Aorta (tissue), 5 donors: ENCODE results near the gene AGBL4. TPM values are rescaled to one million over a fixed set of nuclear protein-coding genes. Genes with fewer than 3 reads are reported as not detected.

ENCODE experiments used
- ATAC-seq: fragments of 200-7000 bp; cut with Tn5 transposase; one replicate; pipeline ENCODE4 v1.9.1; 2022; ENCODE audit warnings: moderate library complexity; ENCODE audit not compliant: low FRiP score
- DNase-seq, 2 donors: peaks; one replicate each; pipeline ENCODE4 v3.0.0-alpha.2; 2020
- H3K27ac ChIP-seq, 2 donors: one replicate each; pipeline ENCODE4 v1.5.1; 2013; ENCODE audit warnings: low read length in 2 of 2, mild to moderate bottlenecking in 2 of 2, moderate library complexity in 2 of 2, control low read depth in 1 of 2, inconsistent platforms in 1 of 2, low read depth in 1 of 2
- H3K27me3 ChIP-seq, 2 donors: one replicate each; pipeline ENCODE4 v1.6.1; 2013; ENCODE audit warnings: control low read depth in 1 of 2, low read length in 1 of 2, mild to moderate bottlenecking in 1 of 2, moderate library complexity in 1 of 2; ENCODE audit not compliant: insufficient read depth in 2 of 2, control insufficient read depth in 1 of 2
- H3K36me3 ChIP-seq, 2 donors: one replicate each; pipeline ENCODE4 v1.6.1; 2013; ENCODE audit warnings: control low read depth in 1 of 2, low read length in 1 of 2, mild to moderate bottlenecking in 1 of 2; ENCODE audit not compliant: insufficient read depth in 2 of 2, control insufficient read depth in 1 of 2
- H3K4me1 ChIP-seq, 2 donors: one replicate each; pipeline ENCODE4 v1.6.1; 2013; ENCODE audit warnings: low read length in 2 of 2, control low read depth in 1 of 2, mild to moderate bottlenecking in 1 of 2, moderate library complexity in 1 of 2; ENCODE audit not compliant: insufficient read depth in 2 of 2, control insufficient read depth in 1 of 2
- H3K4me3 ChIP-seq, 2 donors: one replicate each; pipeline ENCODE4 v1.5.1; 2013; ENCODE audit warnings: low read length in 2 of 2, control low read depth in 1 of 2, mild to moderate bottlenecking in 1 of 2
- H3K9me3 ChIP-seq: one replicate; pipeline ENCODE4 v1.6.1; 2013; ENCODE audit warnings: mild to moderate bottlenecking, low read length; ENCODE audit not compliant: control insufficient read depth
- WGBS, 2 donors: extraction: QIAGEN DNeasy Blood & Tissue Kit; methylation state at CpG; one replicate each; pipeline ENCODE4 v1.1.7; 2013; 5-methylcytosine and 5-hydroxymethylcytosine counted together
- intact Hi-C, 2 donors: fragments of 100-400 bp; cut with DNase I; formaldehyde crosslinking; loops; one replicate each; pipeline versions ENCODE4 v1.14.2 to v1.15.0; 2022
- polyA plus RNA-seq, 2 donors: library from polyadenylated mRNA; stranded (reverse); fragments of 200-250 nt; gene quantifications; one replicate each; pipeline ENCODE4 v1.2.3, GENCODE V29; 2013
- total RNA-seq, 2 donors: library from RNA; stranded (reverse); fragmentation: NEBNext Ultra II Directional; extraction: Animal tissue kit (Norgen Biotek cat#: 25700); gene quantifications; one replicate each; pipeline ENCODE4 v1.2.1, GENCODE V29; 2021
- donor health status: healthy with polysubstance abuse.
- donor health status: Bipolar disorder and iron deficiency.
- donor health status: DM: no; HTN: no; CAD: no.
- donor health status: DM: no; HTN: no; CAD: no.
- donor health status: DM: yes; HTN: yes; CAD: no.

Gene AGBL4
- total and polyA plus RNA-seq, 4 donors, result 0.18 TPM; not detected in 3

DNA sequence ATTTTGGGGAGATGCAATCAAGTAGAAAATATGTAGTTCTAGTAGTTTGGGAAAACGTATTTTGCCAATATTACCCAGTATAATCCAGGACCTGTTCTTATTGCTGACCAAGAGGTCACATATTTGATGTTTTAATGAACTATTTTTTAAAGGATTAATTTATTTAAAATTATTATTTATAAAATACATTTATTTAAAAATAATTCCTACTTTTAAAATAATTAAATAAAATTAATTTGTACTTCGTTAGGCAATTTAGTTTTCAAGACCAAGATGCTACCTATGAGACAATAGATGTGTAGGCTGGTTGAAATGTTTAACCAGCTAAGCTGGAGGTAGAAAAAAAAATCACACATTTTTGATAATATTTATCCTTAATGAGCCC lies 1106.7 kb downstream of the AGBL4 start:
- Histone ChIP-seq H3K27ac (no peak overlapping the region), H3K4me3 (no peak overlapping the region), H3K27me3 (no peaks in the 10 kb centered on the region), H3K36me3 (no peaks in the 10 kb centered on the region), H3K9me3 (no peaks in the 10 kb centered on the region), H3K4me1 (no peaks in the 10 kb centered on the region)
- DNase-seq (no peak), ATAC-seq (no peak)
- 93 to 96% methylated on average over 2 of the region's 2 CpGs for WGBS, 2 donors
- intact Hi-C loops, result no loop called here

GRCh38 chr1:48916130-48917069 lies 1107.4 kb downstream of the AGBL4 start:
- Histone ChIP-seq H3K27ac (no peak overlapping the region), H3K9me3 (no peaks in the 10 kb centered on the region), H3K27me3 (no peaks in the 10 kb centered on the region), H3K4me1 (no peaks in the 10 kb centered on the region), H3K36me3 (no peaks in the 10 kb centered on the region), H3K4me3 (no peak overlapping the region)
- DNase-seq (no peak), ATAC-seq (peak; percentile 38)
- 29 to 37% methylated on average over 5 of the region's 5 CpGs for WGBS, 2 donors
- intact Hi-C loops, result no loop called here

DNA sequence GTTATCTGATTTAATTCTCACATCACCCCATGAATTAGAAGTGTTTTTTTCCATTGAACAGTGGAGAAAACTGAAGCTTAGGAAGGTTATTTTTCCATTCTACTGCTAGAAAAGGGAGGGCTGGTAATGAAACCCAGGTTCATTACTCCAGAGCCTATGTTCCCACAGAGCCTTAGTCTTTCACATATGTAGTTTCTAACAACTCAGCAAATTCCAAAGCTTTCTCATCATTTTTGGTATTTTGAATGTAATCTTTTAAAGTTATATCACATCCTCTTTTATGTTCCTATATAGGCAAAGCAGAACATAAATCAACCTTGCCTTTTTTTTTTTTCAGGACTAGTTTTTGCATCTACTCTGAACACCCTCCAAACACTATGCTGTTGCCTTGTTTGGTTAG lies 1115.1 kb downstream of the AGBL4 start:
- ATAC-seq (no peak), DNase-seq (no peak)
- intact Hi-C loops, result no loop called here
- no peaks in the 10 kb centered on the region for H3K36me3 ChIP-seq
- no peak overlapping the region for H3K27ac ChIP-seq
- no peaks in the 10 kb centered on the region for H3K4me1 ChIP-seq
- H3K27me3 ChIP-seq, result no peaks in the 10 kb centered on the region
- no peaks in the 10 kb centered on the region for H3K9me3 ChIP-seq
- no peak overlapping the region for H3K4me3 ChIP-seq

DNA sequence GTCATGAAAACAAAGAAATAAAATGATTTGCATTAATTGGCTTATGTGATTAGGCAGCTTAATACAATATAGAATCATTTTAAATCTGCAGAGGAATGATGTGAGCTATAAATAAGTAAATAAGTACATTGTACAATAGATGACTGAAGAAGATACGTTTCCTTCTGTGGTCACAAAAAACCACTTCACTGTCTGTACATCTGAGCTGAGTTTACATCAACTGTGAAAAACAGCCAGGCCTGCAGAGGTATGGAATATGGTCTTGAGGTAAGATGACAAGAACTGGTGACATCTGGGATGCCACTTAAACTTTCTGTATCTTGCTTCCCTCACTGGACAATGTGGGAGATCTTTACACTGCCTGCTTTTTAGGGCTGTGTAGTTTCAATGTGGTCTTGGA lies 1117.0 kb downstream of the AGBL4 start:
- WGBS, 2 donors, result 74 to 76% methylated on average over 1 of the region's 1 CpG
- ATAC-seq (no peak), DNase-seq (no peak)
- intact Hi-C loops, result no loop called here
- Histone ChIP-seq H3K27ac (no peak overlapping the region), H3K36me3 (no peaks in the 10 kb centered on the region), H3K9me3 (no peaks in the 10 kb centered on the region), H3K4me3 (no peak overlapping the region), H3K4me1 (no peaks in the 10 kb centered on the region), H3K27me3 (no peaks in the 10 kb centered on the region)

- WGBS, 2 donors, result 69 to 77% methylated on average over 1 of the region's 1 CpG
- DNase-seq (no peak), ATAC-seq (no peak)
- Histone ChIP-seq H3K27me3 (no peaks in the 10 kb centered on the region), H3K4me3 (no peak overlapping the region), H3K9me3 (no peaks in the 10 kb centered on the region), H3K27ac (no peak overlapping the region), H3K36me3 (no peaks in the 10 kb centered on the region), H3K4me1 (no peaks in the 10 kb centered on the region)
- intact Hi-C loops, result no loop called here
Observed at GRCh38 chr1:48906164-48906563, 1117.6 kb downstream of the AGBL4 start.

DNA sequence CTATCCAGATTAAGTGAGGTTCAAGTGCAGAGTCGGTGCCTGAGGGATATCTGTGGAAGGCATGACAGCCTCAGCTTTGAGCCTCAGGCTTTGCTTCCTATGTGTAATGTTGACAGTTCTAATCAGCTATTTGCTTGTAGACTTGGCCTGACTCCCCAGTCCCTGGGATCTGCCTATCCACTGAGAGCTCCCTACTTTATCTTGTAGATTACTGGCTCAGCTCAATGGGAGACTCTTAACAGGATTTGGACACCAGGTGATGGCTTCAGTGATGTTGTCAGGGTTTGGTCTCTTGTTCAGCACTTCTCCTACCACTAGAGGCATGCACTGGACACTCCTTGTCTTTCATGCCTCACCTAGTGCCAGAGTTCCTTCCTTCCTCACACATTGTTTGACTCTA lies 1120.5 kb downstream of the AGBL4 start:
- Histone ChIP-seq H3K36me3 (no peaks in the 10 kb centered on the region), H3K4me1 (no peaks in the 10 kb centered on the region), H3K9me3 (no peaks in the 10 kb centered on the region), H3K27me3 (no peaks in the 10 kb centered on the region), H3K4me3 (no peak overlapping the region), H3K27ac (no peak overlapping the region)
- intact Hi-C loops, result no loop called here
- 17% methylated on average over 1 of the region's 1 CpG for WGBS, 2 donors
- DNase-seq, result no peak
- no peak for ATAC-seq

- ATAC-seq (no peak), DNase-seq (no peak)
- Histone ChIP-seq H3K27me3 (no peaks in the 10 kb centered on the region), H3K9me3 (no peaks in the 10 kb centered on the region), H3K4me3 (no peak overlapping the region), H3K27ac (no peak overlapping the region), H3K4me1 (no peaks in the 10 kb centered on the region), H3K36me3 (no peaks in the 10 kb centered on the region)
- intact Hi-C loops, result no loop called here
- WGBS, 2 donors, result 72 to 75% methylated on average over 32 of the region's 32 CpGs
Observed at GRCh38 chr1:48898894-48899293, 1124.9 kb downstream of the AGBL4 start.

DNA sequence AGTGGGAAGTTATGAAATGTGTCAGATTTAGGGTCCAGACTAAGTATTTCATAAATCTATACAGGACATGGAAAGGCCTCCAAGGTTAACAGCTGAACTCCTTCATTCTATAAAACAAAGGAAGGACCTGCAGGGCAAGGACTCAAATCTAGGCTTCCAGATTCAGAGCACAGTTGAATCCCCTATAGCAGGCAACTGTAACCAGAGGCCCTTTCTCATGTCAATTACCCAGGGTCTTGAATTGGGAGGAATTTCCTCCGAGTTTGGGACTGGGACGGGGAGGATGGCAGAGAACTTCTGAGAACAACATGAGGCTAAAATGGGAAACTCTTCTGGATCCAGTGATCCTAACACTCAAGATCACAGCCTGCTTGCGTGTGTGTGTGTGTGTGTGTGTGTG lies 1134.1 kb downstream of the AGBL4 start:
- no peak overlapping the region for H3K27ac ChIP-seq
- WGBS, 2 donors, result 60 to 68% methylated on average over 3 of the region's 3 CpGs
- H3K4me3 ChIP-seq, result no peak overlapping the region
- no peaks in the 10 kb centered on the region for H3K4me1 ChIP-seq
- ATAC-seq, result no peak
- no peaks in the 10 kb centered on the region for H3K36me3 ChIP-seq
- peaks cover 2% of the 10 kb centered on the region for H3K9me3 ChIP-seq
- no peaks in the 10 kb centered on the region for H3K27me3 ChIP-seq
- intact Hi-C loops, result no loop called here
- no peak for DNase-seq

- intact Hi-C loops, result no loop called here
- H3K9me3 ChIP-seq, result peaks cover 2% of the 10 kb centered on the region
- H3K4me1 ChIP-seq, result no peaks in the 10 kb centered on the region
- H3K27ac ChIP-seq, result no peak overlapping the region
- H3K27me3 ChIP-seq, result no peaks in the 10 kb centered on the region
- ATAC-seq (no peak), DNase-seq (no peak)
- 59 to 67% methylated on average over 4 of the region's 4 CpGs for WGBS, 2 donors
- no peak overlapping the region for H3K4me3 ChIP-seq
- no peaks in the 10 kb centered on the region for H3K36me3 ChIP-seq
Observed at GRCh38 chr1:48889082-48889481, 1134.7 kb downstream of the AGBL4 start.
